SK-N-SH treated with all-trans-retinoic acid at 6 μM for 48 hours (cell line): ENCODE results near the gene KRTAP21-1.

Experiments used
- CSDC2 ChIP-seq: fragments of 250-450 bp; sonication (Bioruptor Pico); IDR thresholded peaks from 2 replicates; pipeline ENCODE4 v1.5.0; 2020; ENCODE audit warnings: mild to moderate bottlenecking, moderate library complexity
- ESRRG ChIP-seq: fragments of 250-450 bp; sonication (Bioruptor Pico); IDR thresholded peaks from 2 replicates; pipeline ENCODE4 v1.6.1; 2021; ENCODE audit warnings: mild to moderate bottlenecking
- ISL1 ChIP-seq: fragments of 250-450 bp; sonication (Bioruptor Pico); IDR thresholded peaks from 2 replicates; pipeline ENCODE4 v2.1.2; 2022; ENCODE audit warnings: mild to moderate bottlenecking, moderate library complexity
- PPARA ChIP-seq: fragments of 250-450 bp; sonication (Bioruptor Pico); IDR thresholded peaks from 2 replicates; pipeline ENCODE4 v1.5.0; 2020; ENCODE audit warnings: mild to moderate bottlenecking, borderline replicate concordance
- RARB ChIP-seq: fragments of 250-450 bp; sonication (Bioruptor Pico); IDR thresholded peaks from 2 replicates; pipeline ENCODE4 v1.8.0; 2021; ENCODE audit warnings: mild to moderate bottlenecking, moderate library complexity
- SNAI2 ChIP-seq: fragments of 250-450 bp; sonication (Bioruptor Pico); IDR thresholded peaks from 2 replicates; pipeline ENCODE4 v1.5.0; 2020; ENCODE audit warnings: mild to moderate bottlenecking, moderate library complexity
- ZFP3 ChIP-seq: fragments of 250-450 bp; sonication (Bioruptor Pico); IDR thresholded peaks from 2 replicates; pipeline ENCODE4 v1.5.0; 2020; ENCODE audit warnings: mild to moderate bottlenecking, moderate library complexity
- ZNF565 ChIP-seq: fragments of 450-650 bp; formaldehyde crosslinking; conservative IDR thresholded peaks from 2 replicates; pipeline ENCODE4 v1.5.0; 2020; ENCODE audit warnings: low read depth, mild to moderate bottlenecking, moderate library complexity
- ZNF8 ChIP-seq: fragments of 450-650 bp; formaldehyde crosslinking; IDR thresholded peaks from 2 replicates; pipeline ENCODE4 v1.5.0; 2020; ENCODE audit warnings: mild to moderate bottlenecking, moderate library complexity
- TF ChIP-seq, protein P1 (sequence below): fragments of 250-450 bp; sonication (Bioruptor Pico); IDR thresholded peaks from 2 replicates; pipeline ENCODE4 v1.8.0; 2020; ENCODE audit warnings: mild to moderate bottlenecking, moderate library complexity, borderline replicate concordance
- TF ChIP-seq, protein P2 (sequence below): fragments of 250-450 bp; sonication (Bioruptor Pico); IDR thresholded peaks from 2 replicates; pipeline ENCODE4 v1.5.1; 2020; ENCODE audit warnings: low read depth, mild to moderate bottlenecking, moderate library complexity
- TF ChIP-seq, protein P3 (sequence below): fragments of 250-450 bp; sonication (Bioruptor Pico); IDR thresholded peaks from 2 replicates; pipeline ENCODE4 v1.8.0; 2021; ENCODE audit warnings: low read depth, mild to moderate bottlenecking, moderate library complexity, borderline replicate concordance

DNA sequence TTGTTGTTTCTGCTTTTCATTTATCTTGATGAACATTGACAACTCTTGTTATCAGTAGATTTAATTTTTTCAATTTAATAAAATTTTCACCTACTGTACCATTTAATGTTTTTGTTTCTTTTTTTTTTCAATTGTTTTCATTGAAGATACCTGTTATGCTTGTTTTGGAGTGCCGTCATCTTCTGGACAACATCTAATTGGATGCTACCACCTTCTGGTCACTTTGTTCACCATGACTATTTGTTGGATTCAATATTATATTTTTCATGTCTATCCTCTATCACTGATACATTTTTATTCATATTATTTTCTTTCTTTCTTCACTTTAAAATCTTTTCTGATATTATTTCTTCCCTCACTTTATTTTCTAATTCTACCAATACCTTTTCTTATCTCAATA, 22.2 kb downstream of the KRTAP21-1 start:
- TF ChIP-seq SNAI2 (CRISPR knock-in tag) (no peak), ESRRG (CRISPR knock-in tag) (no peak), ISL1 (CRISPR knock-in tag) (no peak), RARB (CRISPR knock-in tag) (no peak), PPARA (CRISPR knock-in tag) (no peak), ZNF8 (no peak), ZFP3 (CRISPR knock-in tag) (no peak), CSDC2 (no peak), ZNF565 (CRISPR knock-in tag) (no peak)
- TF ChIP-seq, protein P1, sequence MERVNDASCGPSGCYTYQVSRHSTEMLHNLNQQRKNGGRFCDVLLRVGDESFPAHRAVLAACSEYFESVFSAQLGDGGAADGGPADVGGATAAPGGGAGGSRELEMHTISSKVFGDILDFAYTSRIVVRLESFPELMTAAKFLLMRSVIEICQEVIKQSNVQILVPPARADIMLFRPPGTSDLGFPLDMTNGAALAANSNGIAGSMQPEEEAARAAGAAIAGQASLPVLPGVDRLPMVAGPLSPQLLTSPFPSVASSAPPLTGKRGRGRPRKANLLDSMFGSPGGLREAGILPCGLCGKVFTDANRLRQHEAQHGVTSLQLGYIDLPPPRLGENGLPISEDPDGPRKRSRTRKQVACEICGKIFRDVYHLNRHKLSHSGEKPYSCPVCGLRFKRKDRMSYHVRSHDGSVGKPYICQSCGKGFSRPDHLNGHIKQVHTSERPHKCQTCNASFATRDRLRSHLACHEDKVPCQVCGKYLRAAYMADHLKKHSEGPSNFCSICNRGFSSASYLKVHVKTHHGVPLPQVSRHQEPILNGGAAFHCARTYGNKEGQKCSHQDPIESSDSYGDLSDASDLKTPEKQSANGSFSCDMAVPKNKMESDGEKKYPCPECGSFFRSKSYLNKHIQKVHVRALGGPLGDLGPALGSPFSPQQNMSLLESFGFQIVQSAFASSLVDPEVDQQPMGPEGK (CRISPR knock-in tag), result no peak
- TF ChIP-seq, protein P2, sequence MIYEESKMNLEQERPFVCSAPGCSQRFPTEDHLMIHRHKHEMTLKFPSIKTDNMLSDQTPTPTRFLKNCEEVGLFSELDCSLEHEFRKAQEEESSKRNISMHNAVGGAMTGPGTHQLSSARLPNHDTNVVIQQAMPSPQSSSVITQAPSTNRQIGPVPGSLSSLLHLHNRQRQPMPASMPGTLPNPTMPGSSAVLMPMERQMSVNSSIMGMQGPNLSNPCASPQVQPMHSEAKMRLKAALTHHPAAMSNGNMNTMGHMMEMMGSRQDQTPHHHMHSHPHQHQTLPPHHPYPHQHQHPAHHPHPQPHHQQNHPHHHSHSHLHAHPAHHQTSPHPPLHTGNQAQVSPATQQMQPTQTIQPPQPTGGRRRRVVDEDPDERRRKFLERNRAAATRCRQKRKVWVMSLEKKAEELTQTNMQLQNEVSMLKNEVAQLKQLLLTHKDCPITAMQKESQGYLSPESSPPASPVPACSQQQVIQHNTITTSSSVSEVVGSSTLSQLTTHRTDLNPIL (CRISPR knock-in tag), result no peak
- TF ChIP-seq, protein P3, sequence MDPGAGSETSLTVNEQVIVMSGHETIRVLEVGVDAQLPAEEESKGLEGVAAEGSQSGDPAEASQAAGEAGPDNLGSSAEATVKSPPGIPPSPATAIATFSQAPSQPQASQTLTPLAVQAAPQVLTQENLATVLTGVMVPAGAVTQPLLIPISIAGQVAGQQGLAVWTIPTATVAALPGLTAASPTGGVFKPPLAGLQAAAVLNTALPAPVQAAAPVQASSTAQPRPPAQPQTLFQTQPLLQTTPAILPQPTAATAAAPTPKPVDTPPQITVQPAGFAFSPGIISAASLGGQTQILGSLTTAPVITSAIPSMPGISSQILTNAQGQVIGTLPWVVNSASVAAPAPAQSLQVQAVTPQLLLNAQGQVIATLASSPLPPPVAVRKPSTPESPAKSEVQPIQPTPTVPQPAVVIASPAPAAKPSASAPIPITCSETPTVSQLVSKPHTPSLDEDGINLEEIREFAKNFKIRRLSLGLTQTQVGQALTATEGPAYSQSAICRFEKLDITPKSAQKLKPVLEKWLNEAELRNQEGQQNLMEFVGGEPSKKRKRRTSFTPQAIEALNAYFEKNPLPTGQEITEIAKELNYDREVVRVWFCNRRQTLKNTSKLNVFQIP (CRISPR knock-in tag), result no peak
